GM12864 (cell line): ENCODE results near the gene DIP2C.

Experiments
- DNase-seq: peaks from one replicate; pipeline ENCODE4 v3.0.0-alpha.2; 2011; ENCODE audit warnings: low read depth
- H3K4me3 ChIP-seq: 2 replicates; pipeline ENCODE4 v1.5.1; 2011; ENCODE audit warnings: mild to moderate bottlenecking, low read depth, low read length, control low read depth
- TF ChIP-seq, protein P1 (sequence below): IDR thresholded peaks from 2 replicates; pipeline ENCODE4 v1.5.1; 2011; ENCODE audit warnings: low read depth, mild to moderate bottlenecking, moderate library complexity, low read length, control low read depth, inconsistent platforms; ENCODE audit errors: missing control alignments

The DIP2C gene

DNA sequence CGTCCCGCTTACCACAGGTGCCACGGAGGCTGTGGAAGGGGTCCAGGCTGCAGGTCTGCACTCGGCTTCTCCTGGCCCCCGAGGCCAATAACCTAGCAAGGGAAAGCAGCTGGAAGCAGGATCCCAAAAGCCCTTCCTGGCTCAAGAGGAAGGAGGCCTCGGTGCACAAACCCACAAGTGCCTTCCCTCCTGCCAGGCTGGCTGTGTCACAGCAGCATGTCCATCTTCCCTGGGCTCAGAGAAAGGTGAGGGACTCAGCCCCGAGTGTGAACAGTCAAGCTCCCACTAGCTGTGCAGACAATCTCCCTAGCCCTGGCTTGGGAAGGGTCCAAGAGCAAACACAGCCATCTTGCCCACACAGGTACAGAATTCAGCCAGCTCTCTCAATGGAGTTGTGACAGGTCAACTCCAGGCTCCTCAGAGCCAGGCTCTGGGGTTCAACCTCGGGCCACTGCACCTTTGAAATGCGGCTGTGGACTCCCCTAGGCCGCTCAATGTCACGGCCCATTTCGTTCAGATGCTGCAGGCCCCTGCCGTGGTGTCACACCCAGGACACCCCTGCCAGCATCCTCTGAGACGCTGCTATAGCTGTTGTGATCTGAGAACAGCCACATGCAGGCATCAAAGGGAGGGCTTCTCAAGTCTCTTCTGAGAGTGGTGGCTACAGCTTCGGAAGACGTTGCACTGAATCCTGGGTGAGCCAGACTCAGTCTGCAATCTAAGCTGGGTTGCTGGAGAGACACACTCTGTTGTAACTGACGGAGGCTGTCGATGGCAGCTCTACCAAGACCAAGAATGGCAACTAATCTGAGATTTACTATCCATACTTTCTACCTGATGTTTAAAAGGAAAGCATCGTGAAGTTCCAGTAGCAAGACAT is 137.9 kb downstream of the DIP2C start:
- no peak for DNase-seq
- TF ChIP-seq, protein P1, sequence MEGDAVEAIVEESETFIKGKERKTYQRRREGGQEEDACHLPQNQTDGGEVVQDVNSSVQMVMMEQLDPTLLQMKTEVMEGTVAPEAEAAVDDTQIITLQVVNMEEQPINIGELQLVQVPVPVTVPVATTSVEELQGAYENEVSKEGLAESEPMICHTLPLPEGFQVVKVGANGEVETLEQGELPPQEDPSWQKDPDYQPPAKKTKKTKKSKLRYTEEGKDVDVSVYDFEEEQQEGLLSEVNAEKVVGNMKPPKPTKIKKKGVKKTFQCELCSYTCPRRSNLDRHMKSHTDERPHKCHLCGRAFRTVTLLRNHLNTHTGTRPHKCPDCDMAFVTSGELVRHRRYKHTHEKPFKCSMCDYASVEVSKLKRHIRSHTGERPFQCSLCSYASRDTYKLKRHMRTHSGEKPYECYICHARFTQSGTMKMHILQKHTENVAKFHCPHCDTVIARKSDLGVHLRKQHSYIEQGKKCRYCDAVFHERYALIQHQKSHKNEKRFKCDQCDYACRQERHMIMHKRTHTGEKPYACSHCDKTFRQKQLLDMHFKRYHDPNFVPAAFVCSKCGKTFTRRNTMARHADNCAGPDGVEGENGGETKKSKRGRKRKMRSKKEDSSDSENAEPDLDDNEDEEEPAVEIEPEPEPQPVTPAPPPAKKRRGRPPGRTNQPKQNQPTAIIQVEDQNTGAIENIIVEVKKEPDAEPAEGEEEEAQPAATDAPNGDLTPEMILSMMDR = no peak
- no peak overlapping the region for H3K4me3 ChIP-seq

DNA sequence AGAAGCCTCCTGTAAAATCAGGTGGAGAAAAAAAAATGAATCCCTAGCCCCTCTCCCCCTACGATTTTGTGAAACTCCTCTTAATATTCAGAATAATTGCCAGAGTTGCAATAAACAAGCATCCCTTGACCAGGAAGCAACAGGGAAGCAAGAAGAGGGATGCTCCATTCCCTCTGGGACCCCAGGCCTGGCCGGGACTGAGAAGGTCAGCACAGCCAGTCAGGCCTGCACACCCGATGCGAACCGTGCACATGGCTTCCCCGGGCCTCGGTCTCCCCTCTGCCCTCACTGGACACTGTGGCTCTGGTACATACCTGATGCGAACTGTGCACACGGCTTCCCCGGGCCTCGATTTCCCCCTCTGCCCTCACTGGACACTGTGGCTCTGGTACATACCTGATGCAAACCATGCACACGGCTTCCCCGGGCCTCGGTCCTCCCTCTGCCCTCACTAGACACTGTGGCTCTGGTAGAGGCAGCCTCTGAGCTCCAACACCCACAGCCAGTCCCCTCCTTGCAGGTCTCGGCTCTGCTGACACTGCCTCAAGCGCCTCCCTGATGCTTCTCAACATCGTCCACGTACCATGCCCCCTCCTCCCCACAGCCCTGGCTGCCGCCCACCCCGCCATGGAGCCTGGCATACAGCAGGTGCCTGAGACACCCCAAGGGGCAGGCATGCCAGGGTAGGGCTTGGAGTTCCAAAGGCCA is 138.6 kb downstream of the DIP2C start:
- TF ChIP-seq, protein P1 = no peak

DNA sequence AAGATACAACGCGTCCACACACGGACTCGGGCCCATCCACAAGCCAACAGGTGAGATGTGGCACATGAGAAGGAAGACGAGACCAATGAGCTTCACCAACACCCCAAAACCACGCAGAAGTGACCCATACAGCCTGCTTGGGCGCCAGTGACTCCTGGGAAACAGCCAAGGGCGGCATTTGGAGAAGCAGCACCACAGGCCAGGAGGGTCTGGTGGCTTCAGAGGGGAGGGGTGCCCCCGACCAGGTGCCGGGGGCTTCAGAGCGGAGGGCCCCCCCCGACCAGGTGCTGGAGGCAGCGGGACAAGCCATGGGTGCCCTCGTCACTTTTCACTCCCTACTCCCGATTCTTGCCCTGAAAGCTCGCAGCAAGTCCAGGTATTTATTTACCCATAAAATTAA is 140.1 kb downstream of the DIP2C start:
- no peak for DNase-seq
- H3K4me3 ChIP-seq = no peak overlapping the region
- TF ChIP-seq, protein P1 = no peak

More for the DNA sequence above, 138.6 kb downstream of the DIP2C start:
- H3K4me3 ChIP-seq = no peak overlapping the region
- DNase-seq = no peak

DNA sequence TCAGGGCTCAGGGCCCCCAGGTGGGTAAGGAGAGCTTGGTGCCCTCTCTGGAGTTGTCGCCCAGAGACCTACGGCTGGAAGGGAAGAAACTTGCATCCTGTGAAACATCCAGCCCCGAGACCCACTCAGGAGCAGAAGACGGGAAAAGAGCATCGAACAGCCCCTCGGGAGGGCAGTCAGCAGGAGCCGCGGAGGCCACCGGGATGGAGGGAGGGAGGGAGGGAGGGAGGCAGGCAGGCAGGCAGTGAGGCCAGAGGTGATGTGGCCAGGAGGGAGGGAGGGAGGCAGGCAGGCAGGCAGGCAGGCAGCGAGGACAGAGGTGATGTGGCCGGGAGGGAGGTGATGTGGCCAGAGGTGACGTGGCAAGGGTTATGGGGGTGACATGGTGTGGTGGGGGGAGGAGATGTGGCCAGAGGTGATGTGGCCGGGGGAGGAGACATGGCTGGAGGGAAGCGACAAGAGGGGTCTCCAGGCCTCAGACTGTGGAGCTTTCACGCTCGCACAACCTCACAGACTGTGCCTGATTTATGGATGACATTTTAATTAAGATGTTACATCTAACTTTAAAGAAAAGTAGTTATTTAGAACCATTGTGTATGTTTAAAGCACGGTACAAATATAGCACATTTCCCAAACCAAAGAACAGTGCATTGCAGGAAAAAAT is 141.1 kb downstream of the DIP2C start:
- H3K4me3 ChIP-seq = no peak overlapping the region
- no peak for DNase-seq
- TF ChIP-seq, protein P1 = no peak

DNA sequence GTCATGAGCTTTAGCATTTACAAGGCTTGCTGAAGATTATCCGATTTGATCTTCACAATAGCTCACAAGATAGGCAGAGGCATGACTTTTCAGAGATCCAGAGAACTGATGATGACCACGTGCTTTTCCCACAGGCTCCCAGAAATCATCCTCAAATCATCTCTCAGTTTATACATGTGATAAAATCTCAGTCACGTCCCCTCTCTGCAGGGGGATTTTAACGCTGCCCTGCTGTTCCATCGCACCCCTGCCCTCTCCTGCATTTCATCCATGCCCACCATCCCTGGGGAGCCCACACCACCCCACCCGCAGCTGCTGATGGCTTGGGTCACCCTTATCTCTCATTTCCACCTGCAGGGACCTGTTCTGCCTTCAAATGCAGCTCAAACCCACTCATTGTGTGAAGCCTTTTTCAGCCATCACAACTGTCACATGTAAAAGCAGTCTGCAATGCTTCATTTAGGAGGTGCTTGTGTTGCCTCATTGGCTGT is 141.8 kb downstream of the DIP2C start:
- DNase-seq = no peak
- H3K4me3 ChIP-seq = no peak overlapping the region
- TF ChIP-seq, protein P1 = no peak

DNA sequence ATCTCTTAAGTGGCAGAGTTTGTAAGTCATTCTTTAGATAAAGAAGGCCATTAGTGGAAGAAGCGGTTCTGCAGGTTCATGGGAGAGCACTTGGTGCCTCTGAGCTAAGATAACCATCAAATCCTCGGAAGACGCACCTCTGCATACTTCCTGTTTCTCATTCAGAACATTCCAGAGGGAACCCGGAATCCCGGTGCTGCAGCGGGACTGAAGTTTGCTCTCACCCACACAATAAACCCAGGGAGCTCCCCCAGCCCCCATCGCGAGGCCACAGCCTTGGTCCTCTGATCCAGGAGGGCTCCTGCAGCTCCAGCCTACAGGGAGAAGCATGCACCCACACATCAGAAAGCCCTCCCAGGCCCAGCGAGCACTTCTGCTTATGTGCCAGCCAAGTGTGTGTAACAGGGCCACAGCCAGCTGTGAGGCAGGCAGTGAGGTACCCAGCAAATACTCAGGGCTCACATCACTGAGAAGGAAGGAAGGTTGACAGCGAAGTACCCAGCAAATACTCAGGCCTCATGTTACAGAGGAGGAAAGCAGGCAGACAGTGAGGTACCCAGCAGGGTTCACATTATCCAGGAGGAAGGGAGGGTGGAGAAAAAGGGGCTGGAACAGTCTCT is 142.4 kb downstream of the DIP2C start:
- DNase-seq = no peak
- TF ChIP-seq, protein P1 = no peak
- no peak overlapping the region for H3K4me3 ChIP-seq
